OCI-LY7 (cell line): ENCODE data around the gene RIPPLY2.

ENCODE experiments used
- EZH2phosphoT487 ChIP-seq: fragments of 200-600 bp; sonication (generic); IDR thresholded peaks from 2 replicates; pipeline ENCODE4 v1.6.1; 2018; ENCODE audit warnings: low read depth, borderline replicate concordance, mild to moderate bottlenecking, mixed run types, antibody characterized with exemption, low read length, moderate library complexity, mixed read lengths
- TF ChIP-seq, protein P1 (sequence below): fragments of 200-600 bp; sonication (generic); conservative IDR thresholded peaks from 2 replicates; pipeline ENCODE4 v1.5.1; 2014; ENCODE audit warnings: mild to moderate bottlenecking, antibody characterized with exemption, low read length, moderate library complexity, mixed read lengths

GRCh38 chr6:83827050-83827449, 26.1 kb upstream of the RIPPLY2 start:
- TF ChIP-seq, protein P1, sequence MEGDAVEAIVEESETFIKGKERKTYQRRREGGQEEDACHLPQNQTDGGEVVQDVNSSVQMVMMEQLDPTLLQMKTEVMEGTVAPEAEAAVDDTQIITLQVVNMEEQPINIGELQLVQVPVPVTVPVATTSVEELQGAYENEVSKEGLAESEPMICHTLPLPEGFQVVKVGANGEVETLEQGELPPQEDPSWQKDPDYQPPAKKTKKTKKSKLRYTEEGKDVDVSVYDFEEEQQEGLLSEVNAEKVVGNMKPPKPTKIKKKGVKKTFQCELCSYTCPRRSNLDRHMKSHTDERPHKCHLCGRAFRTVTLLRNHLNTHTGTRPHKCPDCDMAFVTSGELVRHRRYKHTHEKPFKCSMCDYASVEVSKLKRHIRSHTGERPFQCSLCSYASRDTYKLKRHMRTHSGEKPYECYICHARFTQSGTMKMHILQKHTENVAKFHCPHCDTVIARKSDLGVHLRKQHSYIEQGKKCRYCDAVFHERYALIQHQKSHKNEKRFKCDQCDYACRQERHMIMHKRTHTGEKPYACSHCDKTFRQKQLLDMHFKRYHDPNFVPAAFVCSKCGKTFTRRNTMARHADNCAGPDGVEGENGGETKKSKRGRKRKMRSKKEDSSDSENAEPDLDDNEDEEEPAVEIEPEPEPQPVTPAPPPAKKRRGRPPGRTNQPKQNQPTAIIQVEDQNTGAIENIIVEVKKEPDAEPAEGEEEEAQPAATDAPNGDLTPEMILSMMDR, result no peak
- no peak for TF ChIP-seq EZH2phosphoT487
